Measurements from ENCODE around the gene DIAPH1. TPM values are rescaled to one million over a fixed set of nuclear protein-coding genes. Genes with fewer than 3 reads are reported as not detected.

The DIAPH1 gene
- total RNA-seq, 1 experiment from 2014 or later = 142 TPM

DNA sequence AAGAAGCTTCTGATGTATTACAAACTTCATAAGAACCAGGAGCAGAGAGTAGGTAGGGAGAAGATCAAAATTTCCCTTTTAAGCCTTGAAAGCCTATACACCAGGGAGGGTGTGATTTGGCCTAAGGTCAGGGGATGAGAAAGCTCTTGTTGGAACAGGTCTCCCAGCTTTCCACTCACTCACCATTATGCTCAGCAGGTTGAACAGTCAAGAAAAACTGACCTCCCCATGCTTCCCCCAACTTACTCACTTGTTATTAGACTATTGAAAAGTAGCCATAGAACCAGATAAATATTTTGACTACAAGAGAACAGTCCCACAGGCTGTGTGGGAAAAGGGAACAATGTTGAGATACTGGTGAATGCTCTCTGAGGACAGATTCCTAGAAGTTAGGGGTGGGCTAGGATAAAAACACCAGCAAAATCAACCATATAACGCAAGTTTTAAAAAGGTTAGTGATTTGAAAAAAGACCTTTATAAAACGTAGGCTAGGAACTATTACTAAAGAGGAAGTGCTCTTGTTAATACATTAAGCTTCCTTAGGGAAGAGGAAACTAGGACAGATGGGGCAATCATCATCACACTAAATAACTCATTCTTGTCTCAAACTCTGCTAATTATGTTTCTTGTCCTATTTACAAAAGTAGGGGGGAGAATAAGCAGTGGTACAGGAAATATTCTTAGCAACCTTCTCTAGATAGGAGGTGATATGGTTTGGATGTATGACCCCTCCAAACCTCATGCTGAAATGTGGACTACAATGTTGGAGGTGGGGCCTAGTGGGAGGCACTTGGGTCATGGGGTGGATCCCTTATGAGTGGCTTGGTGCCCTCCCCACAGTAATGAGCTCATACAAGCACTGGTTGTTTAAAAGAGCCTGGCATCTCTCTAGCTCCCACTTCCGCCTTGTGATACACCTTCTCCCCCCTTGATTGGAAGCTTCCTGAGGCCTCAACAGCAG lies 98.9 kb downstream of the DIAPH1 start:
- no peaks in the 10 kb centered on the region for H3K27me3 ChIP-seq (ENCODE audit: insufficient read depth, low read length)
- DNase-seq (ENCODE audit: low read depth, low spot score) (no peak), ATAC-seq (no peak)
- TF ChIP-seq SRF (IDR thresholded peaks at IDR 0.05; ENCODE audit: low read depth) (no peak), SP1 (IDR thresholded peaks at IDR 0.05; ENCODE audit: low read depth) (no peak), ZFX (IDR thresholded peaks at IDR 0.05) (no peak), TCF7L2 (IDR thresholded peaks at IDR 0.05; ENCODE audit: borderline replicate concordance, extremely low read depth, insufficient read depth, insufficient read length) (no peak), FOSL1 (IDR thresholded peaks at IDR 0.05; ENCODE audit: low read depth) (no peak)
- TF ChIP-seq, protein P1, sequence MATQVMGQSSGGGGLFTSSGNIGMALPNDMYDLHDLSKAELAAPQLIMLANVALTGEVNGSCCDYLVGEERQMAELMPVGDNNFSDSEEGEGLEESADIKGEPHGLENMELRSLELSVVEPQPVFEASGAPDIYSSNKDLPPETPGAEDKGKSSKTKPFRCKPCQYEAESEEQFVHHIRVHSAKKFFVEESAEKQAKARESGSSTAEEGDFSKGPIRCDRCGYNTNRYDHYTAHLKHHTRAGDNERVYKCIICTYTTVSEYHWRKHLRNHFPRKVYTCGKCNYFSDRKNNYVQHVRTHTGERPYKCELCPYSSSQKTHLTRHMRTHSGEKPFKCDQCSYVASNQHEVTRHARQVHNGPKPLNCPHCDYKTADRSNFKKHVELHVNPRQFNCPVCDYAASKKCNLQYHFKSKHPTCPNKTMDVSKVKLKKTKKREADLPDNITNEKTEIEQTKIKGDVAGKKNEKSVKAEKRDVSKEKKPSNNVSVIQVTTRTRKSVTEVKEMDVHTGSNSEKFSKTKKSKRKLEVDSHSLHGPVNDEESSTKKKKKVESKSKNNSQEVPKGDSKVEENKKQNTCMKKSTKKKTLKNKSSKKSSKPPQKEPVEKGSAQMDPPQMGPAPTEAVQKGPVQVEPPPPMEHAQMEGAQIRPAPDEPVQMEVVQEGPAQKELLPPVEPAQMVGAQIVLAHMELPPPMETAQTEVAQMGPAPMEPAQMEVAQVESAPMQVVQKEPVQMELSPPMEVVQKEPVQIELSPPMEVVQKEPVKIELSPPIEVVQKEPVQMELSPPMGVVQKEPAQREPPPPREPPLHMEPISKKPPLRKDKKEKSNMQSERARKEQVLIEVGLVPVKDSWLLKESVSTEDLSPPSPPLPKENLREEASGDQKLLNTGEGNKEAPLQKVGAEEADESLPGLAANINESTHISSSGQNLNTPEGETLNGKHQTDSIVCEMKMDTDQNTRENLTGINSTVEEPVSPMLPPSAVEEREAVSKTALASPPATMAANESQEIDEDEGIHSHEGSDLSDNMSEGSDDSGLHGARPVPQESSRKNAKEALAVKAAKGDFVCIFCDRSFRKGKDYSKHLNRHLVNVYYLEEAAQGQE (IDR thresholded peaks at IDR 0.05; ENCODE audit: low read depth) = no peak
- ChIA-PET RAD21 (ENCODE audit: low non-redundant PET in 1 of 2, low total read pairs in 2 of 2, uncharacterized antibody in 2 of 2, unreplicated experiment in 2 of 2) (interaction anchor here in 1 of 2 experiments (1.6 kb wide), 1 partner anchor 107 kb away, joined by 5 read pairs; the partner anchor contains the start of gene PCDHGA10), CTCF (interaction anchor here (1.3 to 1.8 kb wide), 3 partner anchors 13 to 44 kb away, joined by 4 to 9 read pairs (median 9); no protein-coding TSS in a partner anchor), POLR2A (no interaction called here)
- no TSS peak for BruUV-seq (replicated peaks)
- peak overlapping the region; percentile 80 for H3K27ac ChIP-seq (ENCODE audit: low read depth, low read length)
- H3K4me3 ChIP-seq (replicated peaks in 1 of 2; ENCODE audit: low read depth in 1 of 2, low read length in 2 of 2) = peak overlapping the region in 1 of 2 experiments; percentile 40; a peak in 1 of 4 replicates
- H2AFZ ChIP-seq (ENCODE audit: low read depth, low read length, poor library complexity, severe bottlenecking) = no peak overlapping the region
- H3K4me2 ChIP-seq (ENCODE audit: low read length) = peak overlapping the region; percentile 69
- H3K4me1 ChIP-seq (ENCODE audit: control insufficient read depth in 1 of 2, insufficient read depth in 2 of 2, low read length in 2 of 2) = peaks cover 40 to 65% of the 10 kb centered on the region in 2 experiments
- H3K79me2 ChIP-seq (ENCODE audit: insufficient read depth, low read length) = peaks cover 15% of the 10 kb centered on the region; the same call in 1 of the 2 replicates
- H4K20me1 ChIP-seq (ENCODE audit: insufficient read depth) = no peaks in the 10 kb centered on the region
- H3K36me3 ChIP-seq (ENCODE audit: control insufficient read depth in 1 of 2, insufficient read depth in 2 of 2, low read length in 2 of 2) = peaks cover 6 to 53% of the 10 kb centered on the region in 2 experiments; a peak in 2 of 4 replicates
- H3K9me2 ChIP-seq (ENCODE audit: insufficient read depth) = no peaks in the 10 kb centered on the region
- no peaks in the 10 kb centered on the region for H3K9me3 ChIP-seq (ENCODE audit: control insufficient read depth in 1 of 2, insufficient read depth in 1 of 2, low read depth in 1 of 2, low read length in 2 of 2)
- intact Hi-C loops (cut with micrococcal nuclease) = loop anchor here (5.0 kb wide), 1 partner anchor 793 kb away; no protein-coding TSS in a partner anchor
- peak overlapping the region; percentile 61; the same call in 1 of the 2 replicates for H3K9ac ChIP-seq (ENCODE audit: low read length)

All from HCT116 (cell line).